Ammon's horn (tissue), 1 donor: ENCODE results near the gene SLC10A4.

Source experiments
- DNase-seq: peaks from one replicate; pipeline ENCODE4 v3.0.0-alpha.2; 2016; ENCODE audit warnings: low spot score

SLC10A4 gene

DNA sequence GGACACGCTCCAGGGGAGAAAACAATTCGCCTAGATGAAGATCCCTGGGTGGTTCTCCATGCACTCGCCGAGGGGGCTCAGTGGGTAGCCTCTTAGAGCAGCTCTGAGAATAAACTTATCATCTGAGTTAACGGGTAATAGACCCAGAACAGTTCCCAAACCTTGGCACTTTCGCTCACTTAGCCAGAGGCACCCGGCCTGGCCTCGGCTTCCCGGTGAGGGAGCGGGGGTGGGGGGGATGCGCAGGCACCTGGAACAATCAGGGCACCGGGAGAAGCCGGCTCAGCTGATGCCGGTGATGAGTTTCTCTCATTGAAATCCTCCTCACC, 6.5 kb downstream of the SLC10A4 start:
- no peak for DNase-seq

DNA sequence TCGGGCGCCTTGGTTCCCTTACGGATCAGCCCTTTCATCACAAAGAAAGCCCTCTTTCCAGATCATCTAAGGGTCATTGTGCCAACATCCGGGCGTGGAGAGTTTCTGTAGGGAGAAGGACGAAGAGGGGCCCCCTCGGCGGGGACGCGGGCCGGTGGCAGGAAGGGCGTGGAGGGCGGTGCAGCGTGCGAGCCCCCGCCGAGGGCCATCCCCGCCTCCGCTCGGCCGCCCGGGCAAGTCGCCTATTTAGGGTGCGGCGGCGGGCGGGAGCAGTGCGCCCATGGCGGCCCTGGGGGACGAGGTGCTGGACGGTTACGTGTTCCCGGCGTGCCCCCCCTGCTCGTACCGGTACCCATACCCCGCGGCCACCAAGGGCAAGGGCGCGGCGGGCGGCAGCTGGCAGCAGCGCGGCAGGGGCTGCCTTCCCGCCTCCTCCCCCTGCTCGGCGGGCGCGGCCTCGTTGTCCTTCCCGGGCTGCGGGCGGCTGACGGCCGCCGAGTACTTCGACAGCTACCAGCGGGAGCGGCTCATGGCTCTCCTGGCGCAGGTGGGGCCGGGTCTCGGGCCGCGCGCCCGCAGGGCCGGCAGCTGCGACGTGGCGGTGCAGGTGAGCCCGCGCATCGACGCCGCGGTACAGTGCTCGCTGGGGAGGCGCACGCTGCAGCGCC, 7.0 kb downstream of the SLC10A4 start, which contains the start of gene ZAR1:
Gene ZAR1 (plus strand): TSS at position 241 of the 668 bp plus-strand sequence. CDS start 40 bp downstream, at position 281.
- no peak for DNase-seq

DNA sequence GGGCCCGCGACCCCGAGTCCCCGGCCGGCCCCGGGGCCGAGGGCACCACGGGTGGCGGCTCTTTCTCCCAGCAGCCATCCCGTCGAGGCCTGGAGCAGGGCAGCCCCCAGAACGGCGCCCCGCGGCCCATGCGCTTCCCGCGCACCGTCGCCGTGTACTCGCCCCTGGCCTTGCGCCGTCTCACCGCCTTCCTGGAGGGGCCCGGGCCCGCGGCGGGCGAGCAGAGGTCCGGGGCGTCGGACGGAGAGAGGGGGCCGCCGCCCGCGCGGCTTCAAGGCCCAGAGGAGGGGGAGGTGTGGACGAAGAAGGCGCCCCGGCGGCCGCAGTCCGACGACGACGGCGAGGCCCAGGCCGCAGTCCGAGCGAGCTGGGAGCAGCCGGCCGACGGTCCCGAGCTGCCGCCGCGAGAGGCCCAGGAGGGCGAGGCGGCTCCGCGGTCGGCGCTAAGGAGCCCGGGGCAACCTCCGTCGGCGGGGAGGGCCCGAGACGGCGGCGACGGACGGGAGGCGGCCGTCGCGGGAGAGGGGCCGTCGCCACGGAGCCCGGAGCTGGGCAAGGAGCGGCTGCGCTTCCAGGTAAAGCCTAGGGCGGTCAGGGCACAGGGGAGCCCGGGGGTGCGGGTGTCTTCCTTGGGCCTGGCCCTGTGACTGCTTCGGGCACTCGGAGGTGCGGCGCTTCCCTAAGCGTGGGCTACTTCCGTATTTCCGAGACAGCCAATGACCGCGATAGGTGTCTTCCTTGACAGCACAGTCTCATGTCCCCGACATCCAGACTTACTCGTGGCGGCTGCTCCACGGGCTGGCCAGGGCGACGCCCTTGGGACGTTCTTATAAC, 7.8 kb downstream of the SLC10A4 start:
- no peak for DNase-seq

DNA sequence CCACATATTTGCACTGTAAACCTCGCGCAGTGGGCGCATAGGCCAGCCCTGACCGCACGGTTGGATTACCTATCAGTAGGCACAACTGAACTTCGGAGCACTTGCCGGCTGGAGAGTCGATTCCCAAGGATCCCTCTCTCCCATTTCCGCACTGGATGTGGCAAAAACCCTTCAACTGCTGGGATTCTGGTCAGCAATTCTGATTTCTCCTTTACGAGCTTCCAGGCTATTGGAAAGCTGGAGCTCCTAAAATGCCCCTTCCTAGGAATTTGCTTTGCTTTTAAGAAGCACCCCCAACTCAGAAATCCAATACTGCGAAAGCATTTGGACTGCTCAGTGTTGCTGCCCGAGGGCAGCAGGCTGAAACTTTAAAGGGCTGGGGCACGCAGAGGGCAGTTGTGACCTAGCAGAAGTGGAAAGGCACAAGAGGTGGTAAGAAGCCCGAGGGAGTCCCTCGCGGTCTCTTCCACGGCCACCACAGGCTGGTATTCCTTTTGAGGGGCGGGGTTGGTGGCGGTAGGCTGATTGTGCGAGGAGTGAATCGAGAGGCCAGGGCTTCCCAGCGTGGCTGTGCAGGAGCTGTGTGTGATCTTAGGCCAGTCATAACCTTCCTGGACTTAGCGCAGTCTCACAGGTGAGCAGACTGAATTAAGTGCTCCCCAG, 8.5 kb downstream of the SLC10A4 start:
- no peak for DNase-seq

DNA sequence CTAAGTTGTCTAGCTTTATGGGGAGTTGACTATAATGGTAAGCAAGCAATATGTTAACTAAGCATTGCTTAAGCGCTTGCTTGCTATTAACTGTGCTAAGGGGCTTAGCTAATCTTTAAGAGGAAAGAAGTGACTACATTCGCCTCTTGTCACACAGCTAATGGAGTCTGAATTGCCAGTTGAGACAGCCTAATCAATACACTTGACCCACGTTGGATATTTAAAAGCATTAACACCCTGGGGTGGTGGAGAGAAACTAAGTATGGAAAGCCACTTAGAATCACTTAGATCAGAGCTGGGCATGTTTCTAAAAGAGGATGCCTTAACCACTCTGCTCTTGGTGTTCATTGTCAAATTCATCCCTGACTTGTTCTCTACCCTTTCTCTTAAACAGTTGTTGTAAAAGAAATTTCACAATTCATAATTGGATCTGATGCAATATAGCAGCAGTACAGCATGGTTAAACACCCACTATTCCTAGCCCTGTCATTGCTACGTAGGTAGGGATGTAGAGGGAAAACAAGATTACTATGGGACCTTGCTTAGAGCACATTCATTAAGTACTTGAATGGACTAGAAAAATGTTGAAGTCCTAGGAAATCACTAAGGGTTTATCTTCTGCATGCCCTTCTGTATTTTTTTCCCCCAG, 10.4 kb downstream of the SLC10A4 start:
- DNase-seq = no peak

DNA sequence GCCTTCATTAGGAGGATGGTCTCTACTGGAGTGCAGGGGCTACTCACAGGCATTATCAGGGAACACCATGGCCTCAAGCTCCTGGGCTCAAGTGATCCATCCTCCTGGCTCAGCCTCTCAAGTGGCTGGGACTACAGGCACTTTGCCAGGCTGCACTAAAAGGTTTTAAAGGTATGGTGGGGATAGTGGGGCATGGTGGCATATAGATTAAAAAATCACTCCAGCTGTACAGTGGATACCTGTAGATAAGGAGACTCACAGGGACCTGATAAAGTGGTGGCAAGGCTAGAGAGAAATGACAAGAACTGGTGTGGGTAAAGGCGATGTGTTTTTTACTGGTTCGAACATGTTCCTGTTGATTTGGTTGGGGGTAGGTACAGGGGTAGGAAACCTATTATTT, 12.8 kb downstream of the SLC10A4 start:
- DNase-seq = no peak

DNA sequence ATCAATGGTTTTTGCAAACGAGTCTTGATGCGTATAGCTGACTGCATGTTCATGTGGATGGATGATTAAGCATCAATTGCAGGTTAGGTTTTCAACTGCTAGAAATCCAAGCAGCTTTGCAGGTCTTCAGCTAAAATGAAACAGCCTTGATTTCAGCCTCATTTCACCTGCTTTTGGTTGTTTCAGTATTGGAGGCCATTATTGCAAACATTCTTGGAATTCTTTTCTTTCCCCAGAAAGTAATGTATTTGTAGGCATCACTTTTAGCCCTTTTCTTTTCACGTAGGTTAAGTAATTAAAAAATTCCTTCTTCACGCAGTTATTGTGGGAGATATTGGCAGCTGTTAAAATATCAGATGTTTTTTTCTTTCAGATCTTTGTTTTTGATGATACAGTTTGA, 15.8 kb downstream of the SLC10A4 start:
- DNase-seq = no peak

DNA sequence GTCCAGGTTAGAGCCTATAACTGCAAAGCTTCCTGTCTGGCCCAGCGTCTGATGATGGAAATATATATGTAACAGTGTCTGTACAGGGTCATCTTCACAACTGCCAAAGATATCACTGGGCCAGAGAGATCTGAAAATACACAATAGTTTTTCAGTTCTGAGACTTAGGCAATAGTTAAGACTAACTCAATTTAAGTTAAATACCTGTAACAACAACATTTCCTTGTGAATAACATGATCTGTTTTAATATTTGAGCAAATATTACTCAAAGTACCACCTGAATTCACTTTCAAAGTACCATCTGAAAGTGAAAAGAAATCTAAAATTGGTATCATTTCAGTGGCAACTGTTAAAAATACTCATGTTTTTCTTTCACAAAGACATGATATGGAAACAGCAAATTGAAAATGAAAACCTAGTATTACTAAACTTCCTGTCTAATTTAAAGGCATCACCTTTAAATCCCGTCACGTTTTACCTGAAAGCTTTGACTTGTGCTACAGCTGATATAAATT, 16.5 kb downstream of the SLC10A4 start:
- DNase-seq = no peak

DNA sequence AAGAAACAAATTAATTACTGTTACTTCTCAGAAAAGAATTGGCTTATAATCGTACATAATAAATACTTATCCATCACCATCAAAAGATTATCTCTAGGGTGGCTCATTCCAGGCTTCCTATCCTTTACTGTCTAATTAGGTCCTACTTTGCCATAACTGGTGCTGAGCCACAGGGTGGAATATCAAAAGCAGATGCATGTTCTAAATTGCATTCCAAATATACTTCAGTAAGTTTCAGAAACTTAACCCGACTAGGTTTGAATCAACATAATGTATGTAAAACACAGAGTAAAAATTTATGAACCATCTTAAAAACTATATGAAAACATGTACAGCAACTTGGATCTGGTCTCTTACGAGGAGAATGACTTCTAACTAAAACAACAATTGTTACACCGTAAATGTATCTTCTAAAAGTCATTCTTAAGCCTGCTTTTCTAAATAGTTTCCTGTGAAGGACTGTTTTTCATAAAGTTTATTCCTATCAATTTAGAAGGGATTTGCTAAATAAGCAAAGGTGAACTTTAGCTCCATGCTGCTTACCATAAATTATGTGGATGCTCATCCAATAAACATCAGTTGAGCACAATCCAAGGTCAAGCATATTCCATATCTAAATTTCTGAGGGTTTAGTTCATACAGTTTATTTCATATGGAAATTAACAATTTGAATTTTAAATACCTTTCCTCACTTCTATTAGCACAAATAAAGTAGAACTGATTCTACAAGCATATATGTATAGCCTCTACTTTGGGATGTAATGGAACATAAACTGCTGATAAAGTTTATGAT, 20.3 kb downstream of the SLC10A4 start:
- DNase-seq = no peak

DNA sequence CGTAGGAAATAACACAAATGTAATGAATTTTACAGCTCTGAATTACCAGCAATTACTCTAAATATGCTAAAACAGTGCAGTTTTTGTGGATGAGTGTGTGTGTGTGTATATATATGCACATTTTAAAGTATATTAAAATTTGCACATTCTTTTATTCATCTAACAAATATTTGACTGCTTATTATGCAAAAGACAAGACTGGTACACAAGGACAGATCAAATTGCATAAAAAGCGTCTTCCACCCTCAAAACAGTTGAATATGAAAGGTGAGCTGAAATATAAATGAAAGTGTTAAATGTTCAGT, 20.8 kb downstream of the SLC10A4 start:
- DNase-seq = no peak

DNA sequence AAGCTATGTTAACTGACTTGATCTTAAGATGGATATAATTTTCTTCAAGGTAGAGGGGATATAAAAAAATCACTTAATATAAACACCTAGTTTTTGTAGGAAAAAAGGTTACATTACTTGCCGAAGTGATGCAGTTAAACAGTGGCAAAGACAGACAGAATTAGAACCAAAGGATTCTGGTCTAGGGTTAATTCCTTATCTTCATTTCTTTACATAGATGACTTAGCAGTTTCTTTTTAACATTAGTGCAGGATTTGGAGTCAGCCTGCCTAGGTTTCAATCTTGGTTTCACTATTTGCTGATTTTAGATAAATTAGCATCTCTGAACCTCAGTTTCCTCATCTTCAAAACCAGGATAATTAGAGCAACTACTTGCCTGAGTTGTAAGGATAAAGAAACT, 21.2 kb downstream of the SLC10A4 start:
- DNase-seq = no peak

DNA sequence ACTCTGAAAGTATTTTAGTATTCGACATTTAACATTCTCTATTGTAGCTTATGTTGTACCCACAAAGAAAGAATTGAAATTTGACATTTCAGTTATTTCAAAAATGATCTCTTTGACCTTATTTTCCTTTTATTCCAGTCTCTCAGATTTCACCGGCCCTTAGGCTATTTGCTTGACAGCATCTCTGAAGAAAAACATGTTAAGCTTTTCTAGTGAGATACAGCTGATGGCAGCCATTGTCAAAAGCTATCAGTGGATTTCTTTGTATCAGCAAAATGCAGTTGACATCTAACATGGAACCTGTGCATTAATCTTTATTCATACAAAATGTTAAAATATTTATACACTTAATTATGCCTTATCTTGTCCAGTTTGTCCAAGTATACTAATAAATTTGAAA, 23.6 kb downstream of the SLC10A4 start:
- no peak for DNase-seq

DNA sequence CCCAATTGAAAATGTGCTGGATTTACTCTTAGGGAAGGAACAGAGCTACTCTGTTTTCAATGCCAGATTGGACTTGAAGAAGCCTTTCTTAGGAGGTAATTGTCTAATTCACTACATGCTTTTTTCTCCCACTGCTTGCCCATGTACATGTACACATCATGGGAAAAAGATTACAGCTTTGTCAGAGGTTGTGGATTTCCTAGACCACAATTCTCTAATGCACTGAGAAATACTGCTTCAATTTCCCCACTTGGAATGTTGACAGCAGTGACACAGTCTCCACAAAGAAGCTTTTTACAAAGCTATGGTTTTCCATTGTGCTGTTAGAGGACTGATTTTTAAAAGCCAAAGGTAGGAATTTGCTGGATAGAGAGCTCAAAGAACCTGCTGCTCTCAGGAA, 26.4 kb downstream of the SLC10A4 start:
- peak; percentile 24 for DNase-seq

DNA sequence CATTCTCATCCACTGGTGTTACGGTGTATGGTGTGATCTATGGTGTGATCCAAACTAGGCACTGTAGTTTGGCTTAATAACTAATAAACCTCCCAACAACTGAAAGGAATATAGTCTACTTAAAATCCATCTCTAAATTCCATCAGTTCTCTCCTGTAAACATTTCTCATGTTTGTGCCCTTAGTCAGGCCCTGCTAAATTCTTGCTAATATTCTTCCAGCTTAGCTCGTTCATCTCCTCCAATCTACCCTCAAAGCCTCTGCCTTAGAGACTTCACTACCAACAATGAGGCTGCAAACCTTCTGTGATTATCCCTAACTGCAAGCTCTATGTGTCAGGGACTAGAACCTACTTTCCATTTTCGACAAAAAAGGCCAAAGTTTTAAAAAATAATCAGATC, 35.0 kb downstream of the SLC10A4 start:
- no peak for DNase-seq

DNA sequence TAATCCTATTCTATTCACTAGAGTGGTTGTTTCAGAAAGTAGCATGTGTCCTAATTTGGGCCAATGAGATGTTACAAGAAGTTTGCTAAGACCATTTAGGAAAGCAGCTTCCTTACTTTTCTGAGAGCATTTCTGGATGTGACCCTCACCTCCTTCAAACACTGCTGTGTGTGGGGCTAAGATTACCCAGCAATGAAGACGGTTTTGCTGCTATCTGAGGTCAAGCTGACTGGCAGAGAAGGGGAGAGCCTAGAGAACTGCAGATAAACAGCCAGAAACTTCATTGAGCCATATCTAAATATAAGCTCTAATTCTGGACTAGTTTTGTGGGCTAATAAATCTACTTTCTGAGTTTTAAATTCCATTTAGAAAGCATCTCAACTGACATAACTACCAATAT, 43.3 kb downstream of the SLC10A4 start:
- no peak for DNase-seq

DNA sequence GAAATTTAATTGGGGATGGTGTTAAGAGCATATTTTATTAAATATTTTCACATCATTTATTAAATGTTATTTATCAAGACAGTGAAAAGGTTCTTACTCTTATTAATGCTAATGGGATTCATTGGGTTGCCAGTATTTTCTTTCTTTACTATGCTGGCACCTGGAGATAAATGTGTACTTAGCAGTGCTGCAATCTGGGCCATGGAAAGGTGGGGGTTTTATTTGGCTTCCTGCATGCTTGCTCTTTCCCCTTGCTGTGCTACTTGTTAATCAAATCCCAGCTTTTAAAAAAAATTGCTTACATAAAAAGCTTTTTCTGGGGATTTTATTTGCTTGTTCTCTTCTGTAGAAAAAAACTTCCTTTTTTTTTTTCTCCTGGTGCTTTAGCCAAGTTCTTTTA, 55.2 kb downstream of the SLC10A4 start:
- DNase-seq = no peak
